ENCODE results near the gene CEP63.

CEP63 gene

GRCh38 chr3:134485718-134486576 is at the start of gene CEP63, which contains the start of gene ANAPC13:
CEP63 (plus strand) TSS chr3:134486057; CDS start chr3:134495321, 9,264 bp downstream.
ANAPC13 (minus strand) TSS chr3:134485985; CDS start chr3:134482904, 3,081 bp downstream.
- DNase-seq (ENCODE audit: low spot score) = peak; percentile 98

GRCh38 chr3:134437211-134437752 is 48.6 kb upstream of the CEP63 start:
- DNase-seq (ENCODE audit: low spot score) = no peak

- no peak for DNase-seq (ENCODE audit: low spot score)
These were observed 44.5 kb upstream of the CEP63 start for GRCh38 chr3:134441321-134441720.

- no peak for DNase-seq (ENCODE audit: low spot score)
These were observed 44.0 kb upstream of the CEP63 start for GRCh38 chr3:134441821-134442220.

GRCh38 chr3:134445095-134445494 is 40.8 kb upstream of the CEP63 start:
- no peak for DNase-seq (ENCODE audit: low spot score)

GRCh38 chr3:134445636-134446035 is 40.2 kb upstream of the CEP63 start:
- no peak for DNase-seq (ENCODE audit: low spot score)

- no peak for DNase-seq (ENCODE audit: low spot score)
These were observed 39.1 kb upstream of the CEP63 start for GRCh38 chr3:134446800-134447199.

GRCh38 chr3:134447351-134447750 is 38.5 kb upstream of the CEP63 start:
- no peak for DNase-seq (ENCODE audit: low spot score)

- DNase-seq (ENCODE audit: low spot score) = no peak
These were observed 37.2 kb upstream of the CEP63 start for GRCh38 chr3:134448664-134449063.

GRCh38 chr3:134449277-134449676 is 36.6 kb upstream of the CEP63 start:
- no peak for DNase-seq (ENCODE audit: low spot score)

- DNase-seq (ENCODE audit: low spot score) = no peak
These were observed 35.9 kb upstream of the CEP63 start for GRCh38 chr3:134449951-134450350.

GRCh38 chr3:134453631-134454030 is 32.2 kb upstream of the CEP63 start:
- no peak for DNase-seq (ENCODE audit: low spot score)

GRCh38 chr3:134457376-134458074 is 28.3 kb upstream of the CEP63 start:
- no peak for DNase-seq (ENCODE audit: low spot score)

GRCh38 chr3:134458406-134458945 is 27.4 kb upstream of the CEP63 start:
- DNase-seq (ENCODE audit: low spot score) = no peak

- DNase-seq (ENCODE audit: low spot score) = no peak
These were observed 26.3 kb upstream of the CEP63 start for GRCh38 chr3:134459562-134459961.

- DNase-seq (ENCODE audit: low spot score) = no peak
These were observed 24.9 kb upstream of the CEP63 start for GRCh38 chr3:134460965-134461364.

- DNase-seq (ENCODE audit: low spot score) = no peak
These were observed 23.4 kb upstream of the CEP63 start for GRCh38 chr3:134462331-134462941.

- DNase-seq (ENCODE audit: low spot score) = no peak
These were observed 22.2 kb upstream of the CEP63 start for GRCh38 chr3:134463676-134464063.

GRCh38 chr3:134464064-134464688 is 21.7 kb upstream of the CEP63 start:
- peak; percentile 92 for DNase-seq (ENCODE audit: low spot score)

- DNase-seq (ENCODE audit: low spot score) = no peak
These were observed 21.0 kb upstream of the CEP63 start for GRCh38 chr3:134464689-134465365.

- no peak for DNase-seq (ENCODE audit: low spot score)
These were observed 19.5 kb upstream of the CEP63 start for GRCh38 chr3:134466331-134466730.
